ENCODE results near the gene ASTN2. TPM values are rescaled to one million over a fixed set of nuclear protein-coding genes. Genes with fewer than 3 reads are reported as not detected.

ASTN2 gene
- total RNA-seq, 1 donor from 2014 or later, result 10.0 TPM

- Mint-ChIP-seq H3K27ac (ENCODE audit: unreplicated experiment) (no peak overlapping the region), H3K4me3 (ENCODE audit: unreplicated experiment) (no peak overlapping the region), H3K9me3 (ENCODE audit: unreplicated experiment) (no peaks in the 10 kb centered on the region), H3K27me3 (ENCODE audit: unreplicated experiment) (no peaks in the 10 kb centered on the region), H3K36me3 (ENCODE audit: low read depth, unreplicated experiment) (no peaks in the 10 kb centered on the region), H3K4me1 (ENCODE audit: unreplicated experiment) (no peaks in the 10 kb centered on the region)
- DNase-seq (ENCODE audit: low spot score), result no peak
- TF ChIP-seq CTCF (IDR thresholded peaks at IDR 0.05; ENCODE audit: unreplicated experiment), result no peak
Measured at GRCh38 chr9:117400171-117400570, 14.7 kb downstream of the ASTN2 start.

GRCh38 chr9:117395151-117395650, 19.7 kb downstream of the ASTN2 start:
- Mint-ChIP-seq H3K36me3 (ENCODE audit: low read depth, unreplicated experiment) (no peaks in the 10 kb centered on the region), H3K4me3 (ENCODE audit: unreplicated experiment) (no peak overlapping the region), H3K27ac (ENCODE audit: unreplicated experiment) (no peak overlapping the region), H3K9me3 (ENCODE audit: unreplicated experiment) (no peaks in the 10 kb centered on the region), H3K27me3 (ENCODE audit: unreplicated experiment) (no peaks in the 10 kb centered on the region), H3K4me1 (ENCODE audit: unreplicated experiment) (no peaks in the 10 kb centered on the region)
- TF ChIP-seq CTCF (IDR thresholded peaks at IDR 0.05; ENCODE audit: unreplicated experiment), result no peak
- no peak for DNase-seq (ENCODE audit: low spot score)

- no peak overlapping the region for H3K4me3 Mint-ChIP-seq (ENCODE audit: unreplicated experiment)
- H3K4me1 Mint-ChIP-seq (ENCODE audit: unreplicated experiment), result no peaks in the 10 kb centered on the region
- H3K27ac Mint-ChIP-seq (ENCODE audit: unreplicated experiment), result no peak overlapping the region
- H3K36me3 Mint-ChIP-seq (ENCODE audit: low read depth, unreplicated experiment), result no peaks in the 10 kb centered on the region
- H3K27me3 Mint-ChIP-seq (ENCODE audit: unreplicated experiment), result no peaks in the 10 kb centered on the region
- no peaks in the 10 kb centered on the region for H3K9me3 Mint-ChIP-seq (ENCODE audit: unreplicated experiment)
- no peak for TF ChIP-seq CTCF (IDR thresholded peaks at IDR 0.05; ENCODE audit: unreplicated experiment)
- DNase-seq (ENCODE audit: low spot score), result no peak
Measured at GRCh38 chr9:117394655-117395054, 20.2 kb downstream of the ASTN2 start.

- Mint-ChIP-seq H3K9me3 (ENCODE audit: unreplicated experiment) (no peaks in the 10 kb centered on the region), H3K36me3 (ENCODE audit: low read depth, unreplicated experiment) (no peaks in the 10 kb centered on the region), H3K27me3 (ENCODE audit: unreplicated experiment) (no peaks in the 10 kb centered on the region), H3K4me1 (ENCODE audit: unreplicated experiment) (no peaks in the 10 kb centered on the region), H3K27ac (ENCODE audit: unreplicated experiment) (no peak overlapping the region), H3K4me3 (ENCODE audit: unreplicated experiment) (no peak overlapping the region)
- no peak for TF ChIP-seq CTCF (IDR thresholded peaks at IDR 0.05; ENCODE audit: unreplicated experiment)
- DNase-seq (ENCODE audit: low spot score), result peak; percentile 5
Measured at GRCh38 chr9:117392992-117393391, 21.9 kb downstream of the ASTN2 start.

- Mint-ChIP-seq H3K27ac (ENCODE audit: unreplicated experiment) (no peak overlapping the region), H3K36me3 (ENCODE audit: low read depth, unreplicated experiment) (no peaks in the 10 kb centered on the region), H3K4me3 (ENCODE audit: unreplicated experiment) (no peak overlapping the region), H3K9me3 (ENCODE audit: unreplicated experiment) (no peaks in the 10 kb centered on the region), H3K27me3 (ENCODE audit: unreplicated experiment) (no peaks in the 10 kb centered on the region), H3K4me1 (ENCODE audit: unreplicated experiment) (no peaks in the 10 kb centered on the region)
- TF ChIP-seq CTCF (IDR thresholded peaks at IDR 0.05; ENCODE audit: unreplicated experiment), result no peak
- no peak for DNase-seq (ENCODE audit: low spot score)
Measured at GRCh38 chr9:117387422-117387821, 27.4 kb downstream of the ASTN2 start.
